NCI-H748 (cell line): ENCODE results near the gene ATP1B3.
"Not testable (repeated sequence)": the region's sequence is repeated elsewhere in the genome, so short reads cannot be mapped to it uniquely, and the experiment has no call there.

Experiments
- DNase-seq: peaks from one replicate; lab custom pipeline; 2025; ENCODE audit not compliant: unreplicated experiment; lab: John Stamatoyannopoulos, UW

The ATP1B3 gene

GRCh38 chr3:141941093-141941492 lies 64.7 kb downstream of the ATP1B3 start:
- no peak for DNase-seq

- no peak for DNase-seq
Measured at GRCh38 chr3:141942006-141942405, 65.6 kb downstream of the ATP1B3 start.

- no peak for DNase-seq
Measured at GRCh38 chr3:141945726-141946485, 69.5 kb downstream of the ATP1B3 start.

GRCh38 chr3:141949399-141949798 lies 73.0 kb downstream of the ATP1B3 start:
- DNase-seq, result no peak

- DNase-seq, result no peak
Measured at GRCh38 chr3:141949972-141950371, 73.5 kb downstream of the ATP1B3 start.

GRCh38 chr3:141950572-141951493 lies 74.4 kb downstream of the ATP1B3 start:
- DNase-seq, result no peak

- no peak for DNase-seq
Measured at GRCh38 chr3:141952611-141953010, 76.2 kb downstream of the ATP1B3 start.

GRCh38 chr3:141955175-141955574 lies 78.7 kb downstream of the ATP1B3 start:
- no peak for DNase-seq

- no peak for DNase-seq
Measured at GRCh38 chr3:141959589-141960554, 83.4 kb downstream of the ATP1B3 start.

GRCh38 chr3:141960731-141961130 lies 84.3 kb downstream of the ATP1B3 start:
- no peak for DNase-seq

- no peak for DNase-seq
Measured at GRCh38 chr3:141963301-141963700, 86.9 kb downstream of the ATP1B3 start.

- DNase-seq, result no peak
Measured at GRCh38 chr3:141965471-141965870, 89.0 kb downstream of the ATP1B3 start.

- no peak for DNase-seq
Measured at GRCh38 chr3:141969711-141970110, 93.3 kb downstream of the ATP1B3 start.

- no peak for DNase-seq
Measured at GRCh38 chr3:141971571-141971970, 95.1 kb downstream of the ATP1B3 start.

GRCh38 chr3:141972399-141972798 lies 96.0 kb downstream of the ATP1B3 start:
- DNase-seq, result no peak

- not testable (repeated sequence) for DNase-seq
Measured at GRCh38 chr3:141974777-141975176, 98.3 kb downstream of the ATP1B3 start.
